HepG2 (cell line): ENCODE data around the gene FMNL1. TPM values are rescaled to one million over a fixed set of nuclear protein-coding genes. Genes with fewer than 3 reads are reported as not detected.
A peak's percentile ranks its signal among the peaks of the same experiment; 100 is the strongest.

Source experiments
- MED1 ChIP-seq: sonication (generic); formaldehyde crosslinking; IDR thresholded peaks from 2 replicates; pipeline ENCODE4 v1.4.0; 2020; ENCODE audit warnings: missing genetic modification reagents
- MEIS2 ChIP-seq: sonication (generic); formaldehyde crosslinking; IDR thresholded peaks from 2 replicates; pipeline ENCODE4 v1.9.0; 2021; ENCODE audit warnings: mild to moderate bottlenecking, missing genetic modification reagents
- MTA3 ChIP-seq: sonication (generic); formaldehyde crosslinking; IDR thresholded peaks from 2 replicates; pipeline ENCODE4 v1.4.0; 2020; ENCODE audit warnings: missing genetic modification reagents
- ZNF616 ChIP-seq: sonication (generic); formaldehyde crosslinking; IDR thresholded peaks from 2 replicates; pipeline ENCODE4 v1.5.0; 2020; ENCODE audit warnings: low read depth, mild to moderate bottlenecking, missing genetic modification reagents
- ZNF644 ChIP-seq: IDR thresholded peaks from 2 replicates; pipeline ENCODE4 v1.6.1; 2016; ENCODE audit warnings: low read depth
- ZNF724P ChIP-seq: sonication (generic); formaldehyde crosslinking; IDR thresholded peaks from 2 replicates; pipeline ENCODE4 v1.8.0; 2022; ENCODE audit warnings: missing genetic modification reagents, borderline replicate concordance
- polyA plus RNA-seq, 8 experiments: library from polyadenylated mRNA; depleted of rRNA in 3 of 8; stranded (reverse) in 7 of 8; unstranded in 1 of 8; fragments of >200 nt; fragmentation: Illumina TruSeq in 4 of 8; extraction: Trizol in 4 of 8; gene quantifications; 2 replicates each; pipeline versions ENCODE4 v1.2.1 to v1.2.3, GENCODE V29; 2011 to 2016; ENCODE audit warnings: low read depth in 4 of 8, missing spikeins in 1 of 8, mixed read lengths in 1 of 8; ENCODE audit not compliant: insufficient read depth in 1 of 8
- total RNA-seq, 5 experiments: library from RNA; depleted of rRNA; stranded (reverse); fragments of >200 nt; fragmentation: Illumina TruSeq; extraction: Trizol; gene quantifications; 2 replicates each; pipeline ENCODE4 v1.2.3, GENCODE V29; 2016; ENCODE audit warnings: low read depth in 1 of 5
- TF ChIP-seq, protein P1 (sequence below): sonication (generic); formaldehyde crosslinking; IDR thresholded peaks from 2 replicates; pipeline ENCODE4 v1.4.0; 2020; ENCODE audit warnings: mild to moderate bottlenecking, missing genetic modification reagents
- TF ChIP-seq, protein P2 (sequence below): sonication (generic); formaldehyde crosslinking; IDR thresholded peaks from 2 replicates; pipeline ENCODE4 v1.8.1; 2023; ENCODE audit warnings: mild to moderate bottlenecking, inconsistent platforms, moderate library complexity, missing genetic modification reagents, borderline replicate concordance
- TF ChIP-seq, protein P3 (sequence below): IDR thresholded peaks from 2 replicates; pipeline ENCODE4 v1.6.1; 2016
- TF ChIP-seq, protein P4 (sequence below): sonication (generic); formaldehyde crosslinking; IDR thresholded peaks from 2 replicates; pipeline ENCODE4 v1.5.1; 2020; ENCODE audit warnings: mild to moderate bottlenecking, moderate library complexity, missing genetic modification reagents
- TF ChIP-seq, protein P5 (sequence below): sonication (generic); formaldehyde crosslinking; IDR thresholded peaks from 2 replicates; pipeline ENCODE4 v1.5.1; 2020; ENCODE audit warnings: missing genetic modification reagents, mild to moderate bottlenecking, borderline replicate concordance
- TF ChIP-seq, protein P6 (sequence below): sonication (generic); formaldehyde crosslinking; IDR thresholded peaks from 2 replicates; pipeline ENCODE4 v1.5.0; 2020; ENCODE audit warnings: missing genetic modification reagents

FMNL1 gene
- total and polyA plus RNA-seq, 2 of the 13 experiments (the other 11 are each of a cell fraction or from before 2014, with no cell fraction given) = 0.53 to 0.70 TPM

DNA sequence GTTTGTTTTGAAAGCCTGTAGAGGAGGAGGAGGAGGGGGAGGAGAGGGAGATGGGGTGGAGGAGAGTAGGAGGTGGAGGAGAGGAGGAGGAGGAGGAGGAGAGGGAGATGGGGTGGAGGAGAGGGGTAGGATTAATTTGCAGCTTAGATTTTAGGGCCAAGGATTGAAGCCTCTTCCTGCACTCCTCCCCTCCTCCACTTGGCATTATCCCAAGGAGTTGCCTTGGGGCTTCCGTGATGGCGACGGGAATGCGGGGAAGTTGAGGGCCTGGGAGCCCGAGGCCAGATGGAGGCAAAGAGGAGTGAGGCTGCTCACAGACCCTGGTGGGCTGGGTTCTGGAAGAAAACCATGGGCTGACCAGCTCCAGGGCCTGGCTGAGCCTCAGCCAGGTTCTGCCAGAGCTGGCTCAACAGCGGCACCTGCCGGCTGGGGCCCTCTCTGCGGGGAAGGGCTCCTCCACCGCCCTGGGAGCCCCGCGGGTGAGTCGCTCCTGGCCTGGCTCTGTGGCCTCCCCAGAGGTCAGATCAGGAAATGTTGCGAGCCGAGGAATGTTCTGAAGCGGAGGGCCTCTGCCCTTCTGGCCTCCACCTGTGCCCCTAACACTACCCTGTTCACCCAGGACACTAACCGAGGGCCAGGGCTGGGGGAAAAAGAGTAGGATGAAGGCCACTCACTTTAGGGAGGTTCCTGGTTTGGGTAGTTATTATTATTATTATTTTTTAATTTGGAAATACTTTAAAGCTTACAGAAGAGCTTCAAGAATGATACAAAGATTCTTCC lies 23.9 kb upstream of the FMNL1 start (continued):
- TF ChIP-seq, protein P1, sequence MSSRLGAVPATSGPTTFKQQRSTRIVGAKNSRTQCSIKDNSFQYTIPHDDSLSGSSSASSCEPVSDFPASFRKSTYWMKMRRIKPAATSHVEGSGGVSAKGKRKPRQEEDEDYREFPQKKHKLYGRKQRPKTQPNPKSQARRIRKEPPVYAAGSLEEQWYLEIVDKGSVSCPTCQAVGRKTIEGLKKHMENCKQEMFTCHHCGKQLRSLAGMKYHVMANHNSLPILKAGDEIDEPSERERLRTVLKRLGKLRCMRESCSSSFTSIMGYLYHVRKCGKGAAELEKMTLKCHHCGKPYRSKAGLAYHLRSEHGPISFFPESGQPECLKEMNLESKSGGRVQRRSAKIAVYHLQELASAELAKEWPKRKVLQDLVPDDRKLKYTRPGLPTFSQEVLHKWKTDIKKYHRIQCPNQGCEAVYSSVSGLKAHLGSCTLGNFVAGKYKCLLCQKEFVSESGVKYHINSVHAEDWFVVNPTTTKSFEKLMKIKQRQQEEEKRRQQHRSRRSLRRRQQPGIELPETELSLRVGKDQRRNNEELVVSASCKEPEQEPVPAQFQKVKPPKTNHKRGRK (CRISPR knock-in tag) = peak; percentile 94; the same call in 1 of the 2 replicates
- TF ChIP-seq, protein P2, sequence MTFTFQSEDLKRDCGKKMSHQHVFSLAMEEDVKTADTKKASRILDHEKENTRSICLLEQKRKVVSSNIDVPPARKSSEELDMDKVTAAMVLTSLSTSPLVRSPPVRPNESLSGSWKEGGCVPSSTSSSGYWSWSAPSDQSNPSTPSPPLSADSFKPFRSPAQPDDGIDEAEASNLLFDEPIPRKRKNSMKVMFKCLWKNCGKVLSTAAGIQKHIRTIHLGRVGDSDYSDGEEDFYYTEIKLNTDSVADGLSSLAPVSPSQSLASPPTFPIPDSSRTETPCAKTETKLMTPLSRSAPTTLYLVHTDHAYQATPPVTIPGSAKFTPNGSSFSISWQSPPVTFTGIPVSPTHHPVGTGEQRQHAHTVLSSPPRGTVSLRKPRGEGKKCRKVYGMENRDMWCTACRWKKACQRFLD = peak; percentile 88
- TF ChIP-seq MED1 (CRISPR knock-in tag) = peak; percentile 89
- TF ChIP-seq ZNF724P = peak; percentile 76; the same call in 1 of the 2 replicates
- no peak for TF ChIP-seq MTA3 (CRISPR knock-in tag)
- 0 out of 2 replicates have a peak, but pooled peaks have one; percentile 9 for TF ChIP-seq ZNF644
- TF ChIP-seq, protein P3, sequence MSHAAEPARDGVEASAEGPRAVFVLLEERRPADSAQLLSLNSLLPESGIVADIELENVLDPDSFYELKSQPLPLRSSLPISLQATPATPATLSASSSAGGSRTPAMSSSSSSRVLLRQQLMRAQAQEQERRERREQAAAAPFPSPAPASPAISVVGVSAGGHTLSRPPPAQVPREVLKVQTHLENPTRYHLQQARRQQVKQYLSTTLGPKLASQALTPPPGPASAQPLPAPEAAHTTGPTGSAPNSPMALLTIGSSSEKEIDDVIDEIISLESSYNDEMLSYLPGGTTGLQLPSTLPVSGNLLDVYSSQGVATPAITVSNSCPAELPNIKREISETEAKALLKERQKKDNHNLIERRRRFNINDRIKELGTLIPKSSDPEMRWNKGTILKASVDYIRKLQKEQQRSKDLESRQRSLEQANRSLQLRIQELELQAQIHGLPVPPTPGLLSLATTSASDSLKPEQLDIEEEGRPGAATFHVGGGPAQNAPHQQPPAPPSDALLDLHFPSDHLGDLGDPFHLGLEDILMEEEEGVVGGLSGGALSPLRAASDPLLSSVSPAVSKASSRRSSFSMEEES = peak; percentile 58
- TF ChIP-seq ZNF616 (CRISPR knock-in tag) = no peak
- TF ChIP-seq MEIS2 (CRISPR knock-in tag) = peak; percentile 87; the same call in 1 of the 2 replicates
- TF ChIP-seq, protein P4, sequence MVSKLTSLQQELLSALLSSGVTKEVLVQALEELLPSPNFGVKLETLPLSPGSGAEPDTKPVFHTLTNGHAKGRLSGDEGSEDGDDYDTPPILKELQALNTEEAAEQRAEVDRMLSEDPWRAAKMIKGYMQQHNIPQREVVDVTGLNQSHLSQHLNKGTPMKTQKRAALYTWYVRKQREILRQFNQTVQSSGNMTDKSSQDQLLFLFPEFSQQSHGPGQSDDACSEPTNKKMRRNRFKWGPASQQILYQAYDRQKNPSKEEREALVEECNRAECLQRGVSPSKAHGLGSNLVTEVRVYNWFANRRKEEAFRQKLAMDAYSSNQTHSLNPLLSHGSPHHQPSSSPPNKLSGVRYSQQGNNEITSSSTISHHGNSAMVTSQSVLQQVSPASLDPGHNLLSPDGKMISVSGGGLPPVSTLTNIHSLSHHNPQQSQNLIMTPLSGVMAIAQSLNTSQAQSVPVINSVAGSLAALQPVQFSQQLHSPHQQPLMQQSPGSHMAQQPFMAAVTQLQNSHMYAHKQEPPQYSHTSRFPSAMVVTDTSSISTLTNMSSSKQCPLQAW = peak; percentile 98
- TF ChIP-seq, protein P5, sequence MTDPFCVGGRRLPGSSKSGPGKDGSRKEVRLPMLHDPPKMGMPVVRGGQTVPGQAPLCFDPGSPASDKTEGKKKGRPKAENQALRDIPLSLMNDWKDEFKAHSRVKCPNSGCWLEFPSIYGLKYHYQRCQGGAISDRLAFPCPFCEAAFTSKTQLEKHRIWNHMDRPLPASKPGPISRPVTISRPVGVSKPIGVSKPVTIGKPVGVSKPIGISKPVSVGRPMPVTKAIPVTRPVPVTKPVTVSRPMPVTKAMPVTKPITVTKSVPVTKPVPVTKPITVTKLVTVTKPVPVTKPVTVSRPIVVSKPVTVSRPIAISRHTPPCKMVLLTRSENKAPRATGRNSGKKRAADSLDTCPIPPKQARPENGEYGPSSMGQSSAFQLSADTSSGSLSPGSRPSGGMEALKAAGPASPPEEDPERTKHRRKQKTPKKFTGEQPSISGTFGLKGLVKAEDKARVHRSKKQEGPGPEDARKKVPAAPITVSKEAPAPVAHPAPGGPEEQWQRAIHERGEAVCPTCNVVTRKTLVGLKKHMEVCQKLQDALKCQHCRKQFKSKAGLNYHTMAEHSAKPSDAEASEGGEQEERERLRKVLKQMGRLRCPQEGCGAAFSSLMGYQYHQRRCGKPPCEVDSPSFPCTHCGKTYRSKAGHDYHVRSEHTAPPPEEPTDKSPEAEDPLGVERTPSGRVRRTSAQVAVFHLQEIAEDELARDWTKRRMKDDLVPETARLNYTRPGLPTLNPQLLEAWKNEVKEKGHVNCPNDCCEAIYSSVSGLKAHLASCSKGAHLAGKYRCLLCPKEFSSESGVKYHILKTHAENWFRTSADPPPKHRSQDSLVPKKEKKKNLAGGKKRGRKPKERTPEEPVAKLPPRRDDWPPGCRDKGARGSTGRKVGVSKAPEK (CRISPR knock-in tag) = peak; percentile 74; the same call in 1 of the 2 replicates
- TF ChIP-seq, protein P6, sequence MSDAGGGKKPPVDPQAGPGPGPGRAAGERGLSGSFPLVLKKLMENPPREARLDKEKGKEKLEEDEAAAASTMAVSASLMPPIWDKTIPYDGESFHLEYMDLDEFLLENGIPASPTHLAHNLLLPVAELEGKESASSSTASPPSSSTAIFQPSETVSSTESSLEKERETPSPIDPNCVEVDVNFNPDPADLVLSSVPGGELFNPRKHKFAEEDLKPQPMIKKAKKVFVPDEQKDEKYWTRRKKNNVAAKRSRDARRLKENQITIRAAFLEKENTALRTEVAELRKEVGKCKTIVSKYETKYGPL (CRISPR knock-in tag) = no peak
